Measurements from ENCODE around the gene CNTRL.

DNA sequence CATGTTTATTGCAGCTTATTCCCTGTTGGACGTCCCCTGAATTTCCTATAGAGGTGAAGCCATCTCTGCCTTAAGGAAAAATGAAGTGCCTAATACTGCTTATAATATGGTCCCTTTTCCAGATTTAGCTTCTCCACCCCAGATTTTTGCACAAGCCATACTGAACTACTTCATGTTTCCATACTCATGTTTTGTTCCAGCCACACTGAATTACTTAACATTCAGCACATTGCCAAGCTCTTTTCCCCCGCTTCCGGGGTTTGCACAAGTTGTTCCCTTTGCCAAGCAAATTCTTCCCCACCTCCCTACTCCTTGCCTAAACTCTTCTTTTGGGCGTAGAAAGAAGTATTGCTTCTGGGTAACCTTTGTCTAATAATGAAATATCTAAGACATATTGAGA, 1.7 kb upstream of the CNTRL start:
- TF ChIP-seq FOXJ3 (CRISPR knock-in tag; IDR thresholded peaks at IDR 0.05) (no peak), CTCF (IDR thresholded peaks at IDR 0.05) (no peak), RAD21 (IDR thresholded peaks at IDR 0.05; ENCODE audit: low read length) (no peak), EP300 (IDR thresholded peaks at IDR 0.05; ENCODE audit: borderline replicate concordance in 1 of 2, low read depth in 1 of 2, low read length in 1 of 2) (no peak)
- TF ChIP-seq, protein P1, sequence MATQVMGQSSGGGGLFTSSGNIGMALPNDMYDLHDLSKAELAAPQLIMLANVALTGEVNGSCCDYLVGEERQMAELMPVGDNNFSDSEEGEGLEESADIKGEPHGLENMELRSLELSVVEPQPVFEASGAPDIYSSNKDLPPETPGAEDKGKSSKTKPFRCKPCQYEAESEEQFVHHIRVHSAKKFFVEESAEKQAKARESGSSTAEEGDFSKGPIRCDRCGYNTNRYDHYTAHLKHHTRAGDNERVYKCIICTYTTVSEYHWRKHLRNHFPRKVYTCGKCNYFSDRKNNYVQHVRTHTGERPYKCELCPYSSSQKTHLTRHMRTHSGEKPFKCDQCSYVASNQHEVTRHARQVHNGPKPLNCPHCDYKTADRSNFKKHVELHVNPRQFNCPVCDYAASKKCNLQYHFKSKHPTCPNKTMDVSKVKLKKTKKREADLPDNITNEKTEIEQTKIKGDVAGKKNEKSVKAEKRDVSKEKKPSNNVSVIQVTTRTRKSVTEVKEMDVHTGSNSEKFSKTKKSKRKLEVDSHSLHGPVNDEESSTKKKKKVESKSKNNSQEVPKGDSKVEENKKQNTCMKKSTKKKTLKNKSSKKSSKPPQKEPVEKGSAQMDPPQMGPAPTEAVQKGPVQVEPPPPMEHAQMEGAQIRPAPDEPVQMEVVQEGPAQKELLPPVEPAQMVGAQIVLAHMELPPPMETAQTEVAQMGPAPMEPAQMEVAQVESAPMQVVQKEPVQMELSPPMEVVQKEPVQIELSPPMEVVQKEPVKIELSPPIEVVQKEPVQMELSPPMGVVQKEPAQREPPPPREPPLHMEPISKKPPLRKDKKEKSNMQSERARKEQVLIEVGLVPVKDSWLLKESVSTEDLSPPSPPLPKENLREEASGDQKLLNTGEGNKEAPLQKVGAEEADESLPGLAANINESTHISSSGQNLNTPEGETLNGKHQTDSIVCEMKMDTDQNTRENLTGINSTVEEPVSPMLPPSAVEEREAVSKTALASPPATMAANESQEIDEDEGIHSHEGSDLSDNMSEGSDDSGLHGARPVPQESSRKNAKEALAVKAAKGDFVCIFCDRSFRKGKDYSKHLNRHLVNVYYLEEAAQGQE (IDR thresholded peaks at IDR 0.05; ENCODE audit: low read depth, low read length), result no peak
